Measurements from ENCODE around the gene DNAH10.
"Not testable (repeated sequence)": the region's sequence is repeated elsewhere in the genome, so short reads cannot be mapped to it uniquely, and the experiment has no call there.

The DNAH10 gene

GRCh38 chr12:123908884-123909725, 147.0 kb downstream of the DNAH10 start:
- DNase-seq (ENCODE audit: low spot score) = no peak

- DNase-seq (ENCODE audit: low spot score) = no peak
Measured at GRCh38 chr12:123910057-123910456, 148.0 kb downstream of the DNAH10 start.

GRCh38 chr12:123910761-123911193, 148.7 kb downstream of the DNAH10 start:
- no peak for DNase-seq (ENCODE audit: low spot score)

- not testable (repeated sequence) for DNase-seq (ENCODE audit: low spot score)
Measured at GRCh38 chr12:123911672-123912409, 149.7 kb downstream of the DNAH10 start.

GRCh38 chr12:123912415-123913380, 150.6 kb downstream of the DNAH10 start:
- DNase-seq (ENCODE audit: low spot score) = no peak

GRCh38 chr12:123914726-123915333, 152.7 kb downstream of the DNAH10 start:
- DNase-seq (ENCODE audit: low spot score) = no peak

GRCh38 chr12:123916729-123917128, 154.6 kb downstream of the DNAH10 start:
- DNase-seq (ENCODE audit: low spot score) = no peak

GRCh38 chr12:123917337-123917850, 155.3 kb downstream of the DNAH10 start:
- no peak for DNase-seq (ENCODE audit: low spot score)

GRCh38 chr12:123919980-123920360, 157.9 kb downstream of the DNAH10 start:
- no peak for DNase-seq (ENCODE audit: low spot score)

- DNase-seq (ENCODE audit: low spot score) = no peak
Measured at GRCh38 chr12:123923038-123923437, 160.9 kb downstream of the DNAH10 start.

GRCh38 chr12:123923927-123924326, 161.8 kb downstream of the DNAH10 start:
- DNase-seq (ENCODE audit: low spot score) = no peak

GRCh38 chr12:123924539-123924938, 162.4 kb downstream of the DNAH10 start:
- no peak for DNase-seq (ENCODE audit: low spot score)

- DNase-seq (ENCODE audit: low spot score) = no peak
Measured at GRCh38 chr12:123928274-123928865, 166.3 kb downstream of the DNAH10 start.

GRCh38 chr12:123928897-123929296, 166.8 kb downstream of the DNAH10 start:
- DNase-seq (ENCODE audit: low spot score) = no peak

GRCh38 chr12:123929946-123930583, 168.0 kb downstream of the DNAH10 start:
- no peak for DNase-seq (ENCODE audit: low spot score)

- no peak for DNase-seq (ENCODE audit: low spot score)
Measured at GRCh38 chr12:123931686-123932321, 169.7 kb downstream of the DNAH10 start.

- DNase-seq (ENCODE audit: low spot score) = no peak
Measured at GRCh38 chr12:123933214-123933613, 171.1 kb downstream of the DNAH10 start.

GRCh38 chr12:123934016-123934620, 172.0 kb downstream of the DNAH10 start:
- DNase-seq (ENCODE audit: low spot score) = no peak

GRCh38 chr12:123934829-123935228, 172.7 kb downstream of the DNAH10 start:
- peak; percentile 17 for DNase-seq (ENCODE audit: low spot score)

GRCh38 chr12:123935956-123936355, 173.9 kb downstream of the DNAH10 start:
- no peak for DNase-seq (ENCODE audit: low spot score)

All from D341Med (cell line).